Pancreas (tissue), 10 donors: ENCODE results near the gene SELPLG. TPM values are rescaled to one million over a fixed set of nuclear protein-coding genes. Genes with fewer than 3 reads are reported as not detected.
A peak's percentile ranks its signal among the peaks of the same experiment; 100 is the strongest.
"Not testable (repeated sequence)": the region's sequence is repeated elsewhere in the genome, so short reads cannot be mapped to it uniquely, and the experiment has no call there.

Experiments used
- ATAC-seq, 4 donors: fragments of 200-7000 bp; cut with Tn5 transposase; one replicate each; pipeline versions ENCODE4 v1.8.0 to v1.9.1; 2020; ENCODE audit warnings: mild to moderate bottlenecking in 4 of 4, moderate library complexity in 4 of 4
- DNase-seq, 6 donors: peaks; one replicate each; pipeline ENCODE4 v3.0.0-alpha.2; 2020
- FAIRE-seq: peaks from 2 replicates; lab custom pipeline; 2012; peaks lifted over from hg19 to GRCh38; lab: Jason Lieb, UNC
- H3K27ac ChIP-seq, 4 donors: fragments of 200-600 bp; sonication (generic); 1 replicate in 3 of 4; 2 replicates in 1 of 4; pipeline versions ENCODE4 v1.5.0 to v1.8.0; 2020
- H3K27me3 ChIP-seq, 4 donors: fragments of 200-600 bp; one replicate each; pipeline ENCODE4 v1.8.0; 2021
- H3K36me3 ChIP-seq, 3 donors: fragments of 200-600 bp; sonication (generic) in 1 of 3; one replicate each; pipeline versions ENCODE4 v1.5.0 to v1.8.0; 2020 to 2021
- H3K4me1 ChIP-seq, 3 donors: fragments of 200-600 bp; one replicate each; pipeline ENCODE4 v1.8.0; 2021
- H3K4me3 ChIP-seq, 4 donors: fragments of 200-600 bp; sonication (generic) in 2 of 4; one replicate each; pipeline versions ENCODE4 v1.5.0 to v1.8.0; 2020 to 2021
- H3K9me3 ChIP-seq, 4 donors: fragments of 200-600 bp; one replicate each; pipeline ENCODE4 v1.8.0; 2021
- WGBS, 2 donors: extraction: QIAGEN DNeasy Blood & Tissue Kit; methylation state at CpG; one replicate each; pipeline ENCODE4 v1.1.7; 2013; 5-methylcytosine and 5-hydroxymethylcytosine counted together
- intact Hi-C, 3 donors: fragments of 100-400 bp; cut with DNase I; formaldehyde crosslinking; loops; one replicate each; pipeline versions ENCODE4 v1.11.1 to v1.14.2; 2022
- polyA plus RNA-seq, 2 donors: library from polyadenylated mRNA; stranded (reverse); fragments of 200-250 nt; gene quantifications; one replicate each; pipeline ENCODE4 v1.2.3, GENCODE V29; 2013
- total RNA-seq, 6 donors: library from RNA; stranded (reverse); fragmentation: NEBNext Ultra II Directional in 4 of 6; extraction: Animal tissue kit (Norgen Biotek cat#: 25700) in 4 of 6; gene quantifications; one replicate each; pipeline versions ENCODE4 v1.2.1 to v1.2.4, GENCODE V29; 2021 to 2023
- TF ChIP-seq, protein P1 (sequence below), 4 donors: fragments of 200-600 bp; sonication (generic) in 3 of 4; IDR thresholded peaks; one replicate each; pipeline versions ENCODE4 v1.5.0 to v1.8.0; 2021; ENCODE audit warnings: antibody characterized with exemption in 4 of 4
- donor health status: healthy with polysubstance abuse.
- donor health status: DM: no; HTN: no; CAD: no; lungs with moderate emphysema.
- donor health status: DM: no; HTN: no; CAD: no.
- donor health status: control.
- donor health status: control.
- donor health status: Bipolar disorder and iron deficiency.
- donor health status: DM: yes; HTN: yes; CAD: no.
- donor health status: DM: no; HTN: no; CAD: no.
- donor health status: DM: no; HTN: no; CAD: no.
- donor health status: DM: yes; HTN: yes; CAD: no.

The SELPLG gene
- total and polyA plus RNA-seq, 8 donors, result 0.28 to 9.5 (median 1.2) TPM

DNA sequence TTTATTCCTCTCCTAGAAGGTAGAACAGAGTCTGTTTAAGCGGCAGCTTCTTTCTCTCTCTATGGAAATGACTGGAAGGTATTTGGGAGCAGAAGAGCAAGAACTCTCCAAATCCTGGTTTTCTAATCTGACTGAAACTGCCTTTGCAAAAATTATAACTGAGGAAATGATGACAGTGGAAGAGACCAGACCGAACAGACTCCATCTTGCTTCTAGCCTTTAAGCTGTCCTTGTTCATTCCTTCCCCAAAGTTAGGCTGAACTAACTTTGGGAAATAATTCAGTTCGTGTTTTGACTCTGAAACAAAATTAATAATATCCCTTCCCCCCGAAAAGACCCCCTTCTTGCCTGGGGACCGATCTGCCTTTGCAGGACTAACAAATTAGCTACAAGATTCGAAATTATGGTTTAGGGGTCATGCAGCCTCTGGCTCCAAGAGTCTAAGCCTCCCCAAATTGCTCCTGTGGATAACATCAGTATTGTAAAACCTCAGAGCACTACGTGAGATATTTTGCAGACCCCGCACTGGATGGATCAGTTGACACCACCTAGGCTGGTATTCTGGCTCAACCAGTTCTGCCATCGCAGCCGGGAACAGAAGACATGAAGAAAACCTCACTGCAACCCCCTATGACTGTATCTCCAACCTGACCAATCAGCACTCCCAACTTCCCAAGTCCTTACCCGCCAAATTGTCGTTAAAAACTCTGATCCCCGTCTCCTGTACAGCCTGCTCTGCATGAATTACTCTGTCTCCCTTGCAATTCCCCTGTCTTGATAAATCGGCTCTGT, 14.1 kb downstream of the SELPLG start:
- intact Hi-C loops, result loop anchor here in 1 of 3 donors (5.0 kb wide), 1 partner anchor 47 kb away; no protein-coding TSS in a partner anchor
- Histone ChIP-seq H3K36me3 (no peaks in the 10 kb centered on the region), H3K4me1 (no peaks in the 10 kb centered on the region), H3K4me3 (no peak overlapping the region), H3K27me3 (no peaks in the 10 kb centered on the region), H3K9me3 (no peaks in the 10 kb centered on the region), H3K27ac (no peak overlapping the region)
- WGBS, 2 donors, result 33 to 38% methylated on average over 14 of the region's 14 CpGs
- no peak for FAIRE-seq
- no peak for ATAC-seq
- no peak for DNase-seq
- TF ChIP-seq, protein P1, sequence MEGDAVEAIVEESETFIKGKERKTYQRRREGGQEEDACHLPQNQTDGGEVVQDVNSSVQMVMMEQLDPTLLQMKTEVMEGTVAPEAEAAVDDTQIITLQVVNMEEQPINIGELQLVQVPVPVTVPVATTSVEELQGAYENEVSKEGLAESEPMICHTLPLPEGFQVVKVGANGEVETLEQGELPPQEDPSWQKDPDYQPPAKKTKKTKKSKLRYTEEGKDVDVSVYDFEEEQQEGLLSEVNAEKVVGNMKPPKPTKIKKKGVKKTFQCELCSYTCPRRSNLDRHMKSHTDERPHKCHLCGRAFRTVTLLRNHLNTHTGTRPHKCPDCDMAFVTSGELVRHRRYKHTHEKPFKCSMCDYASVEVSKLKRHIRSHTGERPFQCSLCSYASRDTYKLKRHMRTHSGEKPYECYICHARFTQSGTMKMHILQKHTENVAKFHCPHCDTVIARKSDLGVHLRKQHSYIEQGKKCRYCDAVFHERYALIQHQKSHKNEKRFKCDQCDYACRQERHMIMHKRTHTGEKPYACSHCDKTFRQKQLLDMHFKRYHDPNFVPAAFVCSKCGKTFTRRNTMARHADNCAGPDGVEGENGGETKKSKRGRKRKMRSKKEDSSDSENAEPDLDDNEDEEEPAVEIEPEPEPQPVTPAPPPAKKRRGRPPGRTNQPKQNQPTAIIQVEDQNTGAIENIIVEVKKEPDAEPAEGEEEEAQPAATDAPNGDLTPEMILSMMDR (IDR thresholded peaks at IDR 0.05), result no peak

DNA sequence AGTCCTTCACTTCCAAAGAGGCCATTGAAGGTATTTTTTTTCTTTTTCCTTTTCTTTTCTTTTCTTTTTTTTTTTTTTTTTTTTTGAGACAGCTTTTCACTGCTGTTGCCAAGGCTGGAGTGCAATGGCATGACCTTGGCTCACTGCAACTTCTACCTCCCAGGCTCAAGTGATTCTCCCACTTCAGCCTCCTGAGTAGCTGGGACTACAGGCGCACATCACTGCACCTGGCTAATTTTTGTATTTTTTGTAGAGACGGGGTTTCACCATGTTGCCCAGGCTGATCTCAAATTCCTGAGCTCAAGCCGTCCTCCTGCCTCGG, 14.8 kb downstream of the SELPLG start:
- not testable (repeated sequence) for ATAC-seq, DNase-seq, H3K9me3 ChIP-seq, H3K36me3 ChIP-seq, H3K27ac ChIP-seq, H3K27me3 ChIP-seq, FAIRE-seq, H3K4me1 ChIP-seq, H3K4me3 ChIP-seq
- intact Hi-C loops, result loop anchor here in 1 of 3 donors (5.0 kb wide), 1 partner anchor 47 kb away; no protein-coding TSS in a partner anchor
- 54 to 67% methylated on average over 4 of the region's 4 CpGs for WGBS, 2 donors

DNA sequence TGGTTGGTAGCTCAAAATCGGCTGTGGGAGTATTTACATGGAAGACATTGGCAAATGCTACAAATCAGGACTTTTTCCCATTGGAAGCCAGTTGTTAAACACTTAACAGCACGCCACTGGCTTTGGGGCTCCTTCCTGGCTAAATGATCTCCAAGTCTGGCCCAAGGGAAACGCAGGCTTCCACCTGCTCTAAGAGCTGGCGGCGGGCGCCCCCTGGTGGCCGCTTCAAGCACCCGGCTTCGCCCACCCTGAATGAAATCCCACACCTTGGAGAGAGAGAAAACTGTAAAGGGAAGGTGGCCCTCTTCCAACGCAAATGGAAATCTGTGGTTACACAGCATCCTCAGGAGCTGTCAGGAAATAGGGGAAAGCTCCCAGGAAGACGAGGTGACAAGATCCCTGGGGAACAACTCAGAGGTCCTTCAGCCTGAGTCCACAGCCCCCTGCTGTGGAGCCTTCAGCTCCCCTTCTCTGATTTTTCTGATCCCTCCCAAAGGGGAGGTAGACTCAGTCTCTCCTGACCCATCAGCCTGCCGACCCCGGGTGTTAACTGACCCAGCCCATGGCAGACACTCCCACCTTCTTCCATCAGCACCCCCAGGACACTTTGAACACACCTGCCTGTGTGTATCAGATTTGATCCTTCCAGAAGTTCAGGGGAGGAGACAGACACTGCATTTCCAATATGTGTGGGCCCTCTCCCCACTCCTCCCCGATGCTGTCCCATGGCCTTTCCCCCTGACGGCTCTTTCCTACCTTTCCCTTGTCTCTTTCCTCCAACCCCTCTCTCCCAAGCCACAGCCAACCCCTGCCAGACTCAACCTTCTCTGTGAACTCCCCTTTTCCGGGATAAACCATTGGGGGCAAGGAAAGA, 15.4 kb downstream of the SELPLG start:
- TF ChIP-seq, protein P1 (IDR thresholded peaks at IDR 0.05), result peak; percentile 89 to 96 (median 94)
- H3K27me3 ChIP-seq, result no peaks in the 10 kb centered on the region
- no peaks in the 10 kb centered on the region for H3K36me3 ChIP-seq
- peak; percentile 89 to 95 (median 92) for ATAC-seq
- H3K27ac ChIP-seq, result no peak overlapping the region
- DNase-seq, result peak in 5 of 6 donors; percentile 54 to 94 (median 79)
- H3K4me3 ChIP-seq, result no peak overlapping the region
- FAIRE-seq, result no peak
- H3K9me3 ChIP-seq, result no peaks in the 10 kb centered on the region
- 4 to 6% methylated on average over 16 of the region's 16 CpGs for WGBS, 2 donors
- intact Hi-C loops, result loop anchor here in 1 of 3 donors (5.0 kb wide), 1 partner anchor 46 kb away; no protein-coding TSS in a partner anchor
- no peaks in the 10 kb centered on the region for H3K4me1 ChIP-seq

DNA sequence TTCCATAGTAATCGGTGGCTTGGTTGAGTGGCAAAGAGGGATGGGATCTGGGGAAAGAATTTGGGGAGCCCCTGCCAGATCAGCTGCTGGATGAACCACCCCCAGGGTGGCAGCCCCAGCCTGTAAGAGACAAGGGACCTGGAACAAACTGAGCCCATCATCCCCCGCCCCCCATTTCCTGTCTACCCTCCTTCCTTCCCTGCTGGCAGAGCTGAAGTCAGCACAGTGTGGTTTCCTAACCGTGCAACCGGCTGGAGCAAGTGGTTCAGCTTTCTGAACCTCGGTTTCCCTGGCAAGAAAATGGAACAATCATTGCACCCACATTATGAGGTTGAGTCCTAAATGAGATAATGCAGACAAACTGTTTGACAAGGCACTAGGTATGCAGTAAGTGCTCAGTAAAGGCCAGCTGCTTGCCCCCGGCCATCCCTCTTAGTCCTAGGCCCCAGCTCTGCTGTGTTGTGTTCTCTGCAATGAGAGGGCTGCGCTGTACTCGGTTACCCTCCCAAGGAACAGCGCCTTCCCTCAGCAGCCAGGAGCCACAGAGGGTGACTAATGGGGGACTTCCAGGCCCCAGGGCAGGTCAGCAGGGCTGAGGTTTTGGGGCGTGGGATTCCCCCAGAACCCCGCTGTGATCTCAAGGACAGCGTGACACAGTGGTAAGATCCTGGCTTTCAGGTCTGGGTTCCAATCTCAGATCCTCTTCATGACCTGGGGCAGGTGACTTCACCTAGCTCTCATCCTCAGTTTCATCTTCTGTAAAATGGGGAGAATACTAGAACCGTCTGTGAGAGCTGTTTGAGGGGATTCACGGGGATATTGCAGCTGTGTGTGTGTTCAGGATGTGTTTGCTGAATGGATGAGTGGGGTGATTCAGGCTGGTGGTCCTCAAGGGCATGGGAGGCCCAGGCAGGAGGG, 16.5 kb downstream of the SELPLG start:
- H3K27ac ChIP-seq, result peak overlapping the region in 1 of 4 donors; percentile 5
- H3K9me3 ChIP-seq, result no peaks in the 10 kb centered on the region
- DNase-seq, result no peak
- no peaks in the 10 kb centered on the region for H3K27me3 ChIP-seq
- no peak for FAIRE-seq
- TF ChIP-seq, protein P1 (IDR thresholded peaks at IDR 0.05), result no peak
- intact Hi-C loops, result loop anchor here in 1 of 3 donors (5.0 kb wide), 1 partner anchor 45 kb away; no protein-coding TSS in a partner anchor
- ATAC-seq, result peak in 1 of 4 donors; percentile 21
- H3K4me1 ChIP-seq, result no peaks in the 10 kb centered on the region
- H3K36me3 ChIP-seq, result no peaks in the 10 kb centered on the region
- no peak overlapping the region for H3K4me3 ChIP-seq
- 67 to 71% methylated on average over 14 of the region's 14 CpGs for WGBS, 2 donors
